Measurements from ENCODE around the gene NAIF1.

NAIF1 gene

GRCh38 chr9:128066713-128067644, at the start of gene NAIF1:
Gene NAIF1 (minus strand): TSS chr9:128067320. CDS start chr9:128067101, 219 bp downstream.
- H3K27ac ChIP-seq (ENCODE audit: low read depth, low read length, poor library complexity, severe bottlenecking): peak within 1 kb of the TSS; percentile 94
- 0 out of 2 replicates have a peak, but pooled peaks cover 7% of the 10 kb centered on the region for H3K36me3 ChIP-seq (ENCODE audit: insufficient read depth, low read length)
- no peaks in the 10 kb centered on the region for H3K9me3 ChIP-seq (ENCODE audit: low read length)
- peak within 1 kb of the TSS; percentile 91 for H3K9ac ChIP-seq (ENCODE audit: low read length)
- peaks cover 27% of the 10 kb centered on the region for H3K79me2 ChIP-seq (ENCODE audit: insufficient read depth, low read length)
- H3K4me2 ChIP-seq (ENCODE audit: low read length): peak within 1 kb of the TSS; percentile 97
- TF ChIP-seq CTCF (IDR thresholded peaks at IDR 0.05; ENCODE audit: low read length) (no peak), EZH2 (IDR thresholded peaks at IDR 0.05; ENCODE audit: borderline replicate concordance, low read length) (no peak)
- H3K4me1 ChIP-seq (ENCODE audit: insufficient read depth, low read length, severe bottlenecking): peaks cover 50% of the 10 kb centered on the region
- H3K27me3 ChIP-seq (ENCODE audit: insufficient read depth, low read length): no peaks in the 10 kb centered on the region
- H3K4me3 ChIP-seq (ENCODE audit: low read depth, low read length, poor library complexity, severe bottlenecking): peak within 1 kb of the TSS; percentile 95
- H3K9me2 ChIP-seq (ENCODE audit: low read depth, low read length): no peaks in the 10 kb centered on the region
- peaks cover 8% of the 10 kb centered on the region for H3F3A ChIP-seq (ENCODE audit: insufficient read depth, low read length)
- H2AFZ ChIP-seq (ENCODE audit: low read length): no peak within 1 kb of the TSS
- no peaks in the 10 kb centered on the region for H4K20me1 ChIP-seq (ENCODE audit: insufficient read depth, low read length)

GRCh38 chr9:128116104-128117083, 49.3 kb upstream of the NAIF1 start:
- H3K4me3 ChIP-seq (ENCODE audit: low read depth, low read length, poor library complexity, severe bottlenecking): no peak overlapping the region
- H2AFZ ChIP-seq (ENCODE audit: low read length): no peak overlapping the region
- no peaks in the 10 kb centered on the region for H3K27me3 ChIP-seq (ENCODE audit: insufficient read depth, low read length)
- H3K27ac ChIP-seq (ENCODE audit: low read depth, low read length, poor library complexity, severe bottlenecking): peak overlapping the region; percentile 77
- H4K20me1 ChIP-seq (ENCODE audit: insufficient read depth, low read length): no peaks in the 10 kb centered on the region
- no peaks in the 10 kb centered on the region for H3K79me2 ChIP-seq (ENCODE audit: insufficient read depth, low read length)
- no peak overlapping the region for H3K4me2 ChIP-seq (ENCODE audit: low read length)
- peaks cover 44% of the 10 kb centered on the region for H3K36me3 ChIP-seq (ENCODE audit: insufficient read depth, low read length)
- H3K9me3 ChIP-seq (ENCODE audit: low read length): no peaks in the 10 kb centered on the region
- TF ChIP-seq CTCF (IDR thresholded peaks at IDR 0.05; ENCODE audit: low read length): no peak
- no peak for TF ChIP-seq EZH2 (IDR thresholded peaks at IDR 0.05; ENCODE audit: borderline replicate concordance, low read length)
- peaks cover 22% of the 10 kb centered on the region for H3K4me1 ChIP-seq (ENCODE audit: insufficient read depth, low read length, severe bottlenecking)
- no peaks in the 10 kb centered on the region for H3F3A ChIP-seq (ENCODE audit: insufficient read depth, low read length)
- no peak overlapping the region for H3K9ac ChIP-seq (ENCODE audit: low read length)
- H3K9me2 ChIP-seq (ENCODE audit: low read depth, low read length): no peaks in the 10 kb centered on the region
